T-helper 1 cell (primary cell): ENCODE data around the gene VASN.
"Not testable (repeated sequence)": the region's sequence is repeated elsewhere in the genome, so short reads cannot be mapped to it uniquely, and the experiment has no call there.

Experiments
- DNase-seq, 5 donors: peaks; one replicate each; pipeline ENCODE4 v3.0.0-alpha.2; 2012 to 2020
- total RNA-seq, 4 donors: gene quantifications; one replicate each; lab custom pipeline; 2026; lab: John Stamatoyannopoulos, UW

VASN gene
- total RNA-seq: 2.4 to 4.0 (median 3.5) reads per million in 4 donors

DNA sequence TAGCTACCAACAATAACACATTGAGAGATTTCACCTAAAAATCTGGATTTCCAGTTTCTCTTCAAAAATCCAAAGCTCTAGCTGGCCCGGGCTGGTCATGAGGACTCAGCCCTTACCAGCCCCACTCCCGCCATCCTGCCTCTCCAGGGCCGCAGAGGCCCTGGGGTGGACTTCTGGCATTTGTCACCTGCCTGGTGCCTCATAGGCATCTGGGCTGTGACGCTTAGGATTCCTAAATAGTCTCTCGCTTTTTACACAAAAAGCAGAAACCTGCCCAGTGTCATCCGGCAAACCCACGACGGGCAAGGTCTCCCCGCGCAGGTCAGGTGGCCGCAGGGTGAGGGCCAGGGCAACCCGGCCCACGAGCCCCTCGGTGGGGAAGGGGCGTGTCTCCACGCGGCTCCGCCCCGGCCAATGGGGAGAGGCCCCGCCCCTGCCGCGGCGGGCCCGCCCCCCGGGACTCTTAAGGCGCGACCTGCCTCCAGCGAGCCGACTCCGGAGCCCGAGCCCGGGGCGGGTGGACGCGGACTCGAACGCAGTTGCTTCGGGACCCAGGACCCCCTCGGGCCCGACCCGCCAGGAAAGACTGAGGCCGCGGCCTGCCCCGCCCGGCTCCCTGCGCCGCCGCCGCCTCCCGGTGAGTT lies at the start of gene VASN:
VASN (plus strand) TSS at position 492 of the 644 bp plus-strand sequence. CDS start 9,030 bp downstream, outside the sequence.
- DNase-seq: peak; percentile 44 to 75 (median 61)

DNA sequence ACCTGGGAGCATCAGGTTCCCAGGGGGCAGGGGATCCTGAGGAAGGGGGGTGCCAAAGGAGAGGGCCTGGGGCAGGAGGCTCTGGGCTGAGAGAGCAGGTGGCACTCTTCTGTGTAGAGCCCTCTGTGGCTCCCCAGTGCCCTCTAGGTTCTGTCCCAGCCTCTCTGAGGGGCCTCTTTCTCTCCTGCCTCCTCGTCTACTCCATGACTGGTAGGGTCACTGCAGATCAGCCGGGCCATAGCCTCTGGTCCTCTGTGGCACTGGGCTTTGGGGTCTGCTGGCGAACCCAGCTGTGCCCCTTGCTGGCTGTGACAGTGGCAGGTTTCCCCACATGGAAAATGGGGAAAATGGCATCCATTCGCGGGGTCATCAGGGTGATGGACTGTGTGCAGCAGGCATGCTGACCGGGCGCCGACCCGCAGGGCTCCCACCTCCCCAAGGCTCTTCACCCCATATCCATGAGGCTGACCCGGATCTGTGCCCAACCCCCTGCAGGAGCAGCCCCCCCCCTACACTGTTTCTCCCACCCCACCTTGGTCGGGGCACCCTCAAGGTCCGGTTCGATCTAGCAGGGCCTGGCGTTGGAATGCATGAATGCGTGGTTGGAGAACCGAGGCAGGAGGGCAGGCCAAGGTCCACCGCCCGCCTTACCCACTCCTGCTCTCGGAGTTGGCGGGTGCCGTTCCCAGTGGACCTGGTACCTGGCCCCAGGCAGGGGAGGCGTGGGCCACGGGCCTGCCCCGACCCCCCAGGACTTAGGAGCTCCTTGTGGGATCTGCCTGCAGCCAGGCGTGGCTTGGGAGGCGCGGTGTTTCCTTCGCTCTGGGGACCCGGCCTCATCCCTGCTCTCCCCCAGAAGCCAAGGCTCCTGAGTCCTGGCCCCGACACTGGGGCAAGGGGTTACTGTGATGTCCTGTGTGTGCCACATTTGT lies 49.3 kb upstream of the VASN start:
- no peak for DNase-seq

DNA sequence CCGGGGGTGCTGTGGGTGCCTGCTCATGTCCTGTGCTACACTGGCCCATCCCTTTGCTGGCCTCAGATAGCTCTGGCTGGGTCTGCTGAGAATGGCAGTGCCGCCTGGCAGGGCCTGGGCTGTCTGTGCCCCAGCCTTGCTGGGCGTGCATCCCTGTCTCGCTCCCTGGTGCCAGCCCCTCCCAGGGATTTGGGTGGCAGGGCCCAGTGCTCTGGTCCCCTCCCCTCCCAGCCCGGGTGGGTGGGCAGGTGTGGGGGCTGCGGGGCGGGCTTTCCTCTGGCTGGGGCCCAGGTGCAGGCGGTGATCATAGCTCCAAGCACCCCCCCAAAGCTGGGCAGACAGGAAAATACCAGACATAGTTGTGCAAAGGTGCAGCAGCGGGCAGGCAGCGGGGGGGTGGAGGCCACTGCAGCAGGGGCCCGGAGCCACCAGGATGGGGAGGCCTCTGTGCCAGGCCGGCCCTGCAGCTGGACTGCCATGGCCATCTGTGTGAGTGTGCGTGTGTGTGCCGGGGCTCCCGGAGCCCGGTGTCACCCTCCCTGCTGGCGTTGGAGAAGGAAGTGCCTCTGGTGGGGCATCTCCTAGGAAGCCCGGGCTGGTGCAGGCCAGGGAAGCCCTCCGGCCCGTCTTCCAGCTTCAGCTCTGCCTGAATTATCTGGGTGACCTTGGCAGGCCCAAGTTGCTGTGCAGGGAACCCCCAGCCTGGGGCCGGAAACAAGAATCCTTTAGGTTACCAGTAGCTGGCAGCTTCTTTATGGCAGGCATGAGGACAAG lies 48.4 kb upstream of the VASN start:
- DNase-seq: no peak

DNA sequence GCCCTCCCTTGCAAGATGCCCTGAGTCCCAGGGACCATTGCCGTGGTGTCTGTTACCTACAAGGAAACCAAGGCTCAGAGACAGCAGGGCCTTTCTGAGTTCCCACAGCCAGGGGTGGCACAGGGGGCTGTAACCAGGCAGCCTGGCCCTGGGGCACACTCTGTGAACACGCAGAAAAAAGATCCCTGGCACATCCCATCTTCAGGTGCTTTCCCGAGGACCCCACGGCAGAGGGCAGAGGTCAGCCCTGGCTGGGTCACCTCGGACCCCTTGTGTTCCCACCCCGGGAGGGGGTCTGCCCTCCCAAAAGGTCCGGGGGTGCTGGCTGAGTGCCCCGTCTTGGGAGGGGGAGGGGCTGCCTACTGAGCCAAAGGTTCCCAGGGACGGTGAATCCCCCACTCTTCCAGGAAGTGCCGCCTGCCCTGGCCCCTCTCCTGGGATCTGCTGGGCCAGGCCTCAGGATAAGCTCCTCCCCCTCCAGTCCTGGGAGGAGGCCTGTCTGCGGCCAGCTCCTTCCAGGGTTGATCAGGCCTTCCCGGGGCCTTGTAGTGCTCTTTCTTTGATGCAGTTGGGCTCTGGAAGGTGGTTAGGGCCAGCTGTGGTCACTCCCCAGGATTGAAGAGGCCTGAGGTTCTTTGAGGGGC lies 47.7 kb upstream of the VASN start:
- no peak for DNase-seq

DNA sequence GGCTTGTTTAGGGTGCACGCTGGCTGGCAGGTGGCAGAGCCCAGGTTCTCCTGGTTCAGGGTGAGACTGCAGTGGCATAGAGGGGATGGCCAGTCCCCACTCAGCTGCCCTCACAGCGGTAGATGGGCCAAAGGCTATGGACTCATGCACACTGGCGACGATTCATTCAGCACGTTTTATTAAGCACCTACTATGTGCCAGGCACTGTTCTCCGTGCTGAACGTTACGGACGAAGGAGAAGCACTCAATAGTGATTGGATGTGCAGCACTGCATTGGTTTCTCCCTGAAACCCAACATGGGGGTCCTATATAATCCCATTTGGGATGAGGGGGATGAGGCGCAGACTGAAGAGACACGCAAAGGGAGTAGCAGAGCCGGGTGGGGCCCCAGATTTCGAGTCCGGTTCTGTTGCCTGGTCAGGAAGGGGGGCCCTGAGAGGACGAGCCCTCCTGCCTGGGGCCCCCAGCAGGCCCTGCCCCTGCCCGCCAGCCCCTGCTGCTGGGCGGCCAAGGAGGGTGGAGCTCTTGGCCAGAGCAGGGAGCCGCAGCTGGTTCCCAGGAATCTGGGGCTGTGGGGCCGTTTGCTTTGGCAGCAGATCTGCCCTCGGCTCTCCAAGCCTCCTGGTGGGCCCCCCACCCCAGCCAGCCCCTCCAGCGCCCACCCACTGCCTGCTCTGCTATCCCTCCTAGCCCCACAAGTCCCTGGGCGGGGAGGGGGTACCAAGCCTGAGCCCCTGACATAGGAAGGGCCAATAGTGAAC lies 47.0 kb upstream of the VASN start:
- DNase-seq: no peak

DNA sequence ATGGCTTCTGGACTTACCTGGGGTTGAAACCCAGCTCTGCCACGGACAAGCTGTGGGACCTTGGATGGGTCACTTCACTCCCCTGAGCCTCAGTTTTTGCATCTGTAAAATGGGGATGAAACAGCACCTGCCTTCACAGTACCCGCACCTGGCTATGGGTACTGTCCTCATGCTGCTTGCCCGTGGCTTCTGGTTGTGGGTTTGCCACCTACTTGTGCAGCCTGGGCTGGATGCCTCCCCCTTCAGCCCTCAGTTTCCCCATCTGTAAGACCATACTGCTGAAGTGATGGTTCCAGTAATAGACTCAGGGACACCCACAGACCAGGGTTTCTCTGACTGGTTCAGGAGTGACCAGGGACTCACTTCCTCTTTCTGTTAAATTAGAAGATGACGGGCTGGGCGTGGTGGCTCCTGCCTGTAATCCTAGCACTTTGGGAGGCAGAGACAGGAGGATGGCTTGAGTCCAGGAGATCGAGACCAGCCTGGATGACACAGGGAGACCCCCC lies 46.3 kb upstream of the VASN start:
- no peak for DNase-seq

DNA sequence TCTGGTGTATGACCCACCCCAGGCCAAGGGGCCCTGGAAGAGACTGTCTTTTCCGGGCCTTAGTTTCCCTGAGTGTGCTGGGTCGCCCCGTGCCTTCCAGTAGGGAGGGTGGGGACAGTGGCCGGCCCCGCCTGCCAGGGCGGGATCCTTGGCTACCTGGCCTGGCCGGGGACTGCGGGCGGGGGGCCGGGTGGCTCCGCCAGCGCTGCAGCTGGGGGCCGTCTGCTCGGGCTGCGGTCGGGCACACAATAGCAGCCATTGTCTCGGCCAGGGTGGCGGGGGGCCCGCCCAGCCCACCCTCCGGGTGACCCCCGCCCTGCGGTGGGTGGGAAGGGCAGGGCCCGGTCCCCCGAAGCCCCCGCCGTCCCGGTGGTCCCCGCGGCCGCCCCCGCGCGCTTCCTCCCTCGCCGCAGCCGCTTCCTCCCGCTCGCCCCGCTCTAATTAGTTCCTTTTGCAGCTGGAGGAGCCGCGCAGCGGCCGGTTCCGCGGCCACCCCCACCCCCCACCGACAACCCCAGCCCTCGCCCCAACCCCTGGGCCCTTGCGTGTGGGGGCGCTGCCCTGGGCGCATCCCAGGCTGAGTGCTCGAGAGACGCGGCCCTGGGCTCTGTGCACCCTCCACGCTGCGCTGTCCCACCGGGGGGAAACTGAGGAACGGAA lies 44.1 kb upstream of the VASN start:
- DNase-seq: no peak

DNA sequence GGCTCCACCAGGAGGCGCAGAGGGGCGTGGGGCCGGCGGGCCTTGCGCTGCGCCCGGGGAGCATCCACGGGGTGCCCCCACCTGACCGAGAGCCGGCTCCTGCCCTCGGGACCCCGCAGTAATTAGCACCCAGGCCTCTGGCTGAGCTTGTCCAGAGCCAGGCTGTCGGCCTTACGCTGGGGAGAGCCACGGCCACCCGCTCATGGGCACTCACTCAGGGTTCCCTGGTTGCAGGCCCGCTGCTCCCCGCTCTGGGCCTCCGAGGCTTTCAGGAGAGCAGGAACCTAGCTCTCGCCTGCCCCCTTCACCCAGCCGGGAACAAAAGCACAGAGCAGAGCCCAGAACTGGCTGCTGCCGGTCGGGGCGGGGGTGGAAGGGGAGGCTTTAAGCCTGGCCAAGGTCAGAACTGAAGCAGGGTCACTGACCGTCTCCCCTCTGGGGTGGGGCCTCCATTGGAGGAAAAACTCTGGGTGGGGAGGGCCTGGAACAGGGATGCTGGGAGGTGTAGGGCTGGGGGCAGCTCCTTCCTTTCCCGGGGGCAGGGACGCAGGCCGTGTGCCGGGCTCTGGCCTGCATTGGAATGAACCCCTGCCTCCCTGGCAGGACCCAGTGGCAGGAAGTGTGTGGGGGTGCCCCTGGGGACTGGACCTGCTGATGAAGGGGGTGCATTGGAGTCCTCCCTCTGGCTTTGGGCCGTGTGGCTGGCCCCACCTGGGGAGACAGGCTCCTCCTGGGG lies 43.4 kb upstream of the VASN start:
- DNase-seq: peak in 2 of 5 donors; percentile 40 to 52

DNA sequence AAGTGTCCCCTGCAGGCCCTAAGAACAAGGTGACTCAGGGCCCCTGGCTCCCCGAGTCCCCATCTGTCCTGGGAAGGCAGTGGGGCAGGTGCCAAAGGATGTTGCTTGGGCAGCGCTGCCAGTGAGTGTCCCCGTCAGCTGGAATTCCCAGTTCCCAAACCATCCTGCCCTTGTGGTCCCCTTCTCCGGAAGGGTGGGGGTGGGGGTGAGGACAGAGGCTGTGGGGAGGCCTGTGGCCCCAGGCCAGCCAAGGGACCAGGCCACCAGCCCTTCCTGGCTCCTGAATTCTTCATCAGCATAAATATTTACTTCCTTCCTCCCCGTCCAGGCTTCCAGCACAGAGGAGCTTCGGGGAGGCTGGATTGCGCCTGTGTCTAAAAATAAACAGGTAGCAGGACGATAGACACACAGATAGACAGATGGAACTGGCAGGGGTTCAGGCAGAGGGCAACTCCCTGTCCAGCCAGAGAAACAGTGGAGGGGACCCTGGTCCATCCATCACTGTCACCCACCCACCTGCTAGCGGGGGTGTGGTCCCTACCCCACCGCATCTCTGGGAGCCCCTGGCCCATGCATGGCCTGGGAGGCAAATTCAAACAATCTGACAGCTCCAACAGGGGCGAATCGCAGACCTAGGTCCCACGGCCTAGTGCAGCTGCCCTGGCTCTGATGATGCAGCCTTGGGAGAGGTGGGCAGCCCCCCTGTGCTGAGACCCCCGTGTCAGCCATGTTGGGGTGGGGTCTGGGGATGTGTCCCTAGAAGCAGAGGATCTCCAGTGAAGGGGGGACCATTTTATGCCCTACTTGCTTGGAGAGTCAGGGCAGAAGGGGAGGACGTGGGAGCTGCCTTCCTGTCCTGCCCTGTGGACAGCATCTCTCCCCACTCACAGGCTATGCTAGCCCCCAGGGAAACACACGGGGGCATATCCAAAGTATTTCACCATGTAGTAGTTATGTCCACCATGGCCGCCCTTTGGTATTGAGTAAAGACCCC lies 42.6 kb upstream of the VASN start:
- no peak for DNase-seq

DNA sequence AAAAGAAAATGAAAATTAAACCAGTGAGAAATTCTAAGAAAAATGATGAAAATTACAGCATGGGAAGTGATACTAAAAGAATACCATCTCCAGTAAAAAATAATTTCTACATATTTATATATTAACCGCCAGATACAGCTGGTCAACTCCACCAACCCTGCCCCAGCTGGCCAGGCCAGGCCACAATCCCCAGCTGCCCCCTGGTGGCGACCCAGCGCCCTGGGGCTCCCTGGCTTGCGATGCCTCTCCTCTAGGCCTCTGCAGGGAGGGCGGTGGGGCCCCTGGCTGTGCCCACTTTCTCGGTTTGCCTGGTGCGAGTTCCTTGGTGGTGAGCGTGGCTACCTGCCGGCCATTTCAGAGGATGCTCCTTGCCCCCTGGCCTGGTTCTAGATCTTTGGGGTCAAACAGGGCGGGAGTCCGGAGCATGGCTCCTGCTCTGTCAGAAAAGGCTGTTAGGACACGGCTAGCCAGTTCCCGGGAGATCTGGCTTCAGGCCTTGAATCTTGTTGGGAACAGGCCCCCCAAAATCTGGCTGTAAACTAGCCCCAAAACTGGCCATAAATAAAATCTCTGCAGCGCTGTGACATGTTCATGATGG lies 41.3 kb upstream of the VASN start:
- DNase-seq: peak; percentile 39 to 66 (median 61)

DNA sequence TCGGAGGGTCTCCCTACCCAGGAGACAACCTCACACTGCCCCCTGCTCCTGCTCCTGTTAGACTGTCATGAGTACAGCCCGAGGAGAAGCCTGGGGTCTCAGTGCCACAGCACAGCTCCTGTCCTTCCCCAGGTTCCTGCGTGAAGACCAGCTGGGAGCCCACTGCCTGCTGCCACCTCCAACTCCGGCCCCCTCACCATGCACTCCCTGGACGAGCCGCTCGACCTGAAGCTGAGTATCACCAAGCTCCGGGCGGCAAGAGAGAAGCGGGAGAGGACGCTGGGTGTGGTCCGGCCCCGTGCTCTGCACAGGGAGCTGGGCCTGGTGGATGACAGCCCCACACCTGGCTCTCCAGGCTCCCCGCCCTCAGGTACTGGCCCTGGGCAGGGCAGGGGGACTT lies 39.6 kb upstream of the VASN start:
- DNase-seq: no peak

DNA sequence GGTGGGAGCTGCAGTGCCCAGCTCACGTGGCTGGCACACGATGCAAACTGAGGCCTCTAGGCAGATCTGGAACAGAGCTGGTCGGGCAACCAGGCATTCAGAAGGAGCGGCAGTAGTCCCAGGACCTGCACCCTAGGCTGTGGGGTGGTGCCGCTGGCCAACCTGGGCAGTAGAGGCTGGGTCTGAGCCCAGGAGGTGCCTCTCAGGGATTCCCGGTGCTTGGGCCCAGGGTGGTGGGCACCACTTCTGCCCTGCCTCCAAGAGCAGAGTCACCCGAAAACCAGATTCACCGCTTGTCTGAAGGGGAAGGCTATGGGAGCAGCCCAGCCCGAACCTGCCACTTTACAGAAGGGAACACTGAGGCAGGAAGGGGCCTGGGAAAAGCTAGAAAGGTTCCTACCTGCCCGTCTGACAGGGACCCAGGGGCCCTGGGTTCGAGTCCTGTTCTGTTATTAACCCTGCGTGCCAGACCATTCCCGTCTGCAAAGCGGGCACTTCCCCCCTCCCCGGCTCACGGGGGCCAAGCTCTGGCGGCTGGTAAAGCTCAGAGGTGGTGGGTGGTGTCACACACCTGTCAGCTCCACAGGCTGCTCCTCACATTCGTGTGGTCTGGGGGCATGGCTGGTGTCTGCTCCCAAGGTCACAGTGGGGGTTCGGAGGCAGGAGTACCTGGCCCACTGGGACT lies 38.9 kb upstream of the VASN start:
- no peak for DNase-seq

DNA sequence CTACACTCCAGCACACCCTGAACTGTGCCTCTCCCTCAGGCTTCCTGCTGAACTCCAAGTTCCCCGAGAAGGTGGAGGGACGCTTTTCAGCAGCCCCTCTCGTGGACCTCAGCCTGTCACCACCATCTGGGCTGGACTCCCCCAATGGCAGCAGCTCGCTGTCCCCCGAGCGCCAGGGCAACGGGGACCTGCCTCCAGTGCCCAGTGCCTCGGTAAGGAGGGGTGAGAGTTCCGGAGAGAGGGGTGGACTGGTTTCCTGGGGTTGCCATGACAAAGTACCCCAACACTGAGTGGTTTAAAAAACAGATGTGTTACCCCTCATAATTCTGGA lies 38.4 kb upstream of the VASN start:
- no peak for DNase-seq

DNA sequence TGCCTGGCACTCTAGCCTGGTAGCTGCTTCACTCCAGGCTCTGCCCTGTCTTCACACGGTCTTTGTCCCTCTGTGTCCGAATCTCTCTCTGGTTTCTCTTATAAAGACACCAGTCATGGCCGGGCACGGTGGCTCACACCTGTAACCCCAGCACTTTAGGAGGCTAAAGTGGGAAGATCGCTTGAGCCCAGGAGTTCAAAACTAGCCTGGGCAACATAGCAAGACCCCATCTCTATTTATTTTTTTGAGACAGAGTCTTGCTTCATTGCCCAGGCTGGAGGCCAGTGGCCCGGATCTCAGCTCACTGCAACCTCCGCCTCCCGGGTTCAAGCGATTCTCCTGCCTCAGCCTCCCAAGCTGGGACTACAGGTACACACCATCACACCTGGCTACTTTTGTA lies 37.9 kb upstream of the VASN start:
- DNase-seq: not testable (repeated sequence)

DNA sequence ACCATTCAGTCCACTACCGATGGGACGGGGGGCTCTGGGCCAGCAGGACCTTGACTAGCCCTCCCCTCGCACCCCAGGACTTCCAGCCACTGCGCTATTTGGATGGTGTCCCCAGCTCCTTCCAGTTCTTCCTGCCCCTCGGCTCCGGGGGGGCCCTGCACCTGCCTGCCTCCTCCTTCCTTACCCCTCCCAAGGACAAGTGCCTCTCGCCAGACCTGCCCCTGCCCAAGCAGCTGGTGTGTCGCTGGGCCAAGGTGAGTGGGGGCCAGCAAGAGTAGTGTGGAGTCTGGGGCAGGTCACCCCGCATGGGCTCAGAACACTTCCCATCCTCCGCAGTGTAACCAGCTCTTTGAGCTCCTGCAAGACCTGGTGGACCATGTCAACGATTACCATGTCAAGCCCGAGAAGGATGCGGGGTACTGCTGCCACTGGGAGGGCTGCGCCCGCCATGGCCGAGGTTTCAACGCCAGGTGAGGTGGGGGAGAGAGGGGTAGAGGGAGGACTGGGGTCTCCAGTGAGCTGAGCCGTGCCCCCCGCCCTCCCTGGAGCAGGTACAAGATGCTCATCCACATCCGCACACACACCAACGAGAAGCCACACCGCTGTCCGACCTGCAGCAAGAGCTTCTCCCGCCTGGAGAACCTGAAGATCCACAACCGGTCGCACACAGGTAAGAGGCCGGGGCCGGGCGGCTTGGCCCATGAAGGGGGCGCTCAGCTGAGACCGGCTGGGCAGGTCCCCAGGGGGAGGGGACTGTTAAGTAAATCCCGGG lies 36.7 kb upstream of the VASN start:
- DNase-seq: no peak

DNA sequence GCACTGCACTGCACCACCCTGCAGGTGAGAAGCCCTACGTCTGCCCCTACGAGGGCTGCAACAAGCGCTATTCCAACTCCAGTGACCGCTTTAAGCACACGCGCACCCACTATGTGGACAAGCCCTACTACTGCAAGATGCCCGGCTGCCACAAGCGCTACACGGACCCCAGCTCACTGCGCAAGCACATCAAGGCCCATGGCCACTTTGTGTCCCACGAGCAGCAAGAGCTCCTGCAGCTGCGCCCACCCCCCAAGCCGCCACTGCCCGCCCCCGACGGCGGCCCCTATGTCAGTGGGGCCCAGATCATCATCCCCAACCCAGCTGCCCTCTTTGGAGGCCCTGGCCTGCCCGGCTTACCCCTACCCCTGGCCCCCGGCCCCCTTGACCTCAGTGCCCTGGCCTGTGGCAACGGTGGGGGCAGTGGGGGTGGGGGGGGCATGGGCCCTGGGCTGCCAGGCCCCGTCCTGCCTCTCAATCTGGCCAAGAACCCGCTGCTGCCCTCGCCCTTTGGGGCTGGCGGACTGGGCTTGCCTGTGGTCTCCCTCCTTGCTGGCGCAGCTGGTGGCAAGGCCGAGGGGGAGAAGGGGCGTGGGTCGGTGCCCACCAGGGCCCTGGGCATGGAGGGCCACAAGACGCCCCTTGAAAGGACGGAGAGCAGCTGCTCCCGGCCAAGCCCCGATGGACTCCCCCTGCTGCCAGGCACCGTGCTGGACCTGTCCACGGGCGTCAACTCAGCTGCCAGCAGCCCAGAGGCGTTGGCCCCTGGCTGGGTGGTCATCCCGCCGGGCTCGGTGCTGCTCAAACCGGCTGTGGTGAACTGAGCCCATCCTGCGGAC lies 34.7 kb upstream of the VASN start:
- DNase-seq: no peak
